Measurements from ENCODE around the gene SLC7A8. TPM values are rescaled to one million over a fixed set of nuclear protein-coding genes. Genes with fewer than 3 reads are reported as not detected.

SLC7A8 gene
- total RNA-seq, 2 donors from 2014 or later = 21.5 to 23.8 TPM

- Histone ChIP-seq H3K9me3 (no peaks in the 10 kb centered on the region), H3K4me3 (no peak overlapping the region), H3K27me3 (no peaks in the 10 kb centered on the region), H3K36me3 (no peaks in the 10 kb centered on the region), H3K27ac (no peak overlapping the region), H3K4me1 (no peaks in the 10 kb centered on the region), H3K9ac (ENCODE audit: low read depth in 2 of 2, low read length in 2 of 2) (no peak overlapping the region)
- intact Hi-C loops (cut with DNase I) = no loop called here
- no peak for TF ChIP-seq CTCF (IDR thresholded peaks at IDR 0.05)
- DNase-seq = no peak
These were observed 52.6 kb downstream of the SLC7A8 start for GRCh38 chr14:23130871-23131270.

- TF ChIP-seq CTCF (IDR thresholded peaks at IDR 0.05) = no peak
- H3K27ac ChIP-seq = no peak overlapping the region
- H3K4me1 ChIP-seq = no peaks in the 10 kb centered on the region
- no peak for DNase-seq
- no peaks in the 10 kb centered on the region for H3K36me3 ChIP-seq
- H3K4me3 ChIP-seq = no peak overlapping the region
- no peak overlapping the region for H3K9ac ChIP-seq (ENCODE audit: low read depth in 2 of 2, low read length in 2 of 2)
- H3K9me3 ChIP-seq = no peaks in the 10 kb centered on the region
- intact Hi-C loops (cut with DNase I) = loop anchor here (10.0 kb wide), 1 partner anchor 165 kb away; no protein-coding TSS in a partner anchor
- no peaks in the 10 kb centered on the region for H3K27me3 ChIP-seq
These were observed 53.6 kb downstream of the SLC7A8 start for GRCh38 chr14:23129759-23130316.

GRCh38 chr14:23128969-23129758 lies 54.3 kb downstream of the SLC7A8 start:
- intact Hi-C loops (cut with DNase I) = loop anchor here (10.0 kb wide), 1 partner anchor 166 kb away; no protein-coding TSS in a partner anchor
- no peak for TF ChIP-seq CTCF (IDR thresholded peaks at IDR 0.05)
- H3K9me3 ChIP-seq = no peaks in the 10 kb centered on the region
- no peak overlapping the region for H3K27ac ChIP-seq
- no peak overlapping the region for H3K4me3 ChIP-seq
- no peaks in the 10 kb centered on the region for H3K27me3 ChIP-seq
- no peaks in the 10 kb centered on the region for H3K36me3 ChIP-seq
- no peaks in the 10 kb centered on the region for H3K4me1 ChIP-seq
- no peak for DNase-seq
- no peak overlapping the region for H3K9ac ChIP-seq (ENCODE audit: low read depth in 2 of 2, low read length in 2 of 2)

- no peak overlapping the region for H3K4me3 ChIP-seq
- H3K4me1 ChIP-seq = no peaks in the 10 kb centered on the region
- H3K27me3 ChIP-seq = no peaks in the 10 kb centered on the region
- DNase-seq = no peak
- no peak overlapping the region for H3K9ac ChIP-seq (ENCODE audit: low read depth in 2 of 2, low read length in 2 of 2)
- no peaks in the 10 kb centered on the region for H3K9me3 ChIP-seq
- no peaks in the 10 kb centered on the region for H3K36me3 ChIP-seq
- TF ChIP-seq CTCF (IDR thresholded peaks at IDR 0.05) = no peak
- no peak overlapping the region for H3K27ac ChIP-seq
- intact Hi-C loops (cut with DNase I) = loop anchor here (10.0 kb wide), 1 partner anchor 167 kb away; no protein-coding TSS in a partner anchor
These were observed 55.6 kb downstream of the SLC7A8 start for GRCh38 chr14:23127861-23128260.

- Histone ChIP-seq H3K4me1 (no peaks in the 10 kb centered on the region), H3K9ac (ENCODE audit: low read depth in 2 of 2, low read length in 2 of 2) (no peak overlapping the region), H3K4me3 (no peak overlapping the region), H3K27me3 (no peaks in the 10 kb centered on the region), H3K36me3 (no peaks in the 10 kb centered on the region), H3K9me3 (no peaks in the 10 kb centered on the region), H3K27ac (no peak overlapping the region)
- no peak for DNase-seq
- intact Hi-C loops (cut with DNase I) = loop anchor here (10.0 kb wide), 1 partner anchor 168 kb away; no protein-coding TSS in a partner anchor
- TF ChIP-seq CTCF (IDR thresholded peaks at IDR 0.05) = no peak
These were observed 56.7 kb downstream of the SLC7A8 start for GRCh38 chr14:23126548-23127278.
